HCT116 (cell line): Measurements from ENCODE around the gene GALNT6. TPM values are rescaled to one million over a fixed set of nuclear protein-coding genes. Genes with fewer than 3 reads are reported as not detected.

ENCODE experiments used
- ATAC-seq: fragments of 200-7000 bp; cut with Tn5 transposase; 2 replicates; pipeline ENCODE4 v1.9.1; 2020; ENCODE audit warnings: mild to moderate bottlenecking, moderate library complexity
- BruUV-seq: library from RNA; stranded (reverse); fragments of 400-500 nt; replicated peaks from 2 replicates; lab custom pipeline; 2021; lab: Mats Ljungman, UMichigan
- CTCF ChIA-PET: fragments of 300-600 bp; sonication (Branson Sonifier 250); formaldehyde crosslinking; loops from one replicate; lab custom pipeline; 2021; ENCODE audit warnings: antibody characterized with exemption; lab: Charles Lee
- POLR2A ChIA-PET: fragments of 300-600, 350-600 bp; sonication (Branson Sonifier 250); formaldehyde crosslinking; loops from one replicate; lab custom pipeline; 2021; ENCODE audit warnings: antibody characterized with exemption; lab: Charles Lee
- RAD21 ChIA-PET, 2 experiments: fragments of 300-600 bp; sonication (Branson Sonifier 250); formaldehyde crosslinking; loops; one replicate each; lab custom pipeline; 2023; ENCODE audit warnings: low total read pairs in 2 of 2; ENCODE audit not compliant: uncharacterized antibody in 2 of 2, unreplicated experiment in 2 of 2, low non-redundant PET in 1 of 2; lab: Charles Lee
- DNase-seq: peaks from one replicate; pipeline ENCODE4 v3.0.0-alpha.2; 2010; ENCODE audit warnings: low read depth, low spot score
- H2AFZ ChIP-seq: fragments of 200-600 bp; shearing (Covaris generic), sonication (generic); 2 replicates; pipeline ENCODE4 v1.6.1; 2017; ENCODE audit warnings: low read depth, mixed run types, mixed read lengths, antibody characterized with exemption, low read length; ENCODE audit not compliant: poor library complexity, severe bottlenecking
- H3K27ac ChIP-seq: 2 replicates; pipeline ENCODE4 v1.5.1; 2012; ENCODE audit warnings: low read depth, low read length
- H3K27me3 ChIP-seq: fragments of 200-600 bp; sonication (generic); 2 replicates; pipeline ENCODE4 v1.6.1; 2016; ENCODE audit warnings: mixed run types, low read length, mixed read lengths; ENCODE audit not compliant: insufficient read depth
- H3K36me3 ChIP-seq, 2 experiments: fragments of 200-500 bp in 1 of 2; fragments of 200-600 bp in 1 of 2; sonication (Bioruptor generic) in 1 of 2; sonication (generic) in 1 of 2; 2 replicates each; pipeline versions ENCODE4 v1.5.1 to v1.6.1; 2014 to 2016; ENCODE audit warnings: low read length in 2 of 2, inconsistent platforms in 1 of 2, mixed read lengths in 1 of 2, mixed run types in 1 of 2; ENCODE audit not compliant: insufficient read depth in 2 of 2, control insufficient read depth in 1 of 2
- H3K4me1 ChIP-seq, 2 experiments: fragments of 200-600 bp in 1 of 2; sonication (generic) in 1 of 2; 2 replicates each; pipeline versions ENCODE4 v1.5.1 to v1.6.1; 2012 to 2017; ENCODE audit warnings: low read length in 2 of 2, inconsistent platforms in 1 of 2, mild to moderate bottlenecking in 1 of 2, mixed read lengths in 1 of 2, mixed run types in 1 of 2, moderate library complexity in 1 of 2; ENCODE audit not compliant: insufficient read depth in 2 of 2, control insufficient read depth in 1 of 2
- H3K4me2 ChIP-seq: fragments of 200-600 bp; sonication (generic); 2 replicates; pipeline ENCODE4 v1.6.1; 2017; ENCODE audit warnings: mixed run types, low read length, mixed read lengths
- H3K4me3 ChIP-seq, 2 experiments: fragments of 200-600 bp in 1 of 2; sonication (generic) in 1 of 2; replicated peaks in 1 of 2; 2 replicates each; pipeline ENCODE4 v1.5.1; 2011 to 2016; ENCODE audit warnings: low read length in 2 of 2, control low read depth in 1 of 2, low read depth in 1 of 2, mild to moderate bottlenecking in 1 of 2, mixed read lengths in 1 of 2, mixed run types in 1 of 2
- H3K79me2 ChIP-seq: fragments of 200-600 bp; sonication (generic); 2 replicates; pipeline ENCODE4 v1.6.1; 2017; ENCODE audit warnings: mild to moderate bottlenecking, mixed run types, low read length, moderate library complexity, mixed read lengths; ENCODE audit not compliant: insufficient read depth
- H3K9ac ChIP-seq: fragments of 200-600 bp; sonication (generic); 2 replicates; pipeline ENCODE4 v1.6.1; 2016; ENCODE audit warnings: low read length, mixed read lengths
- H3K9me2 ChIP-seq: fragments of 200-600 bp; sonication (generic), shearing (Covaris generic); 2 replicates; pipeline ENCODE4 v1.6.1; 2017; ENCODE audit warnings: mixed run types, mild to moderate bottlenecking, moderate library complexity; ENCODE audit not compliant: insufficient read depth
- H3K9me3 ChIP-seq, 2 experiments: fragments of 200-500 bp in 1 of 2; fragments of 200-600 bp in 1 of 2; sonication (Bioruptor generic) in 1 of 2; sonication (generic) in 1 of 2; 2 replicates each; pipeline ENCODE4 v1.6.1; 2014 to 2017; ENCODE audit warnings: low read length in 2 of 2, mixed read lengths in 2 of 2, inconsistent platforms in 1 of 2, low read depth in 1 of 2, mild to moderate bottlenecking in 1 of 2, mixed run types in 1 of 2, moderate library complexity in 1 of 2; ENCODE audit not compliant: control insufficient read depth in 1 of 2, insufficient read depth in 1 of 2
- H4K20me1 ChIP-seq: fragments of 200-600 bp; sonication (generic), shearing (Covaris generic); 2 replicates; pipeline ENCODE4 v1.6.1; 2017; ENCODE audit warnings: mixed run types, mild to moderate bottlenecking, moderate library complexity; ENCODE audit not compliant: insufficient read depth
- ATF3 ChIP-seq: IDR thresholded peaks from 2 replicates; pipeline ENCODE4 v1.6.1; 2012
- CBX3 ChIP-seq: IDR thresholded peaks from 2 replicates; pipeline ENCODE4 v1.6.1; 2012; ENCODE audit warnings: low read depth
- CTCF ChIP-seq, 3 experiments: fragments of 200-600 bp in 1 of 3; sonication (generic) in 1 of 3; IDR thresholded peaks in 2 of 3; conservative IDR thresholded peaks in 1 of 3; 2 replicates each; pipeline ENCODE4 v1.5.1; 2012 to 2017; ENCODE audit warnings: low read depth in 2 of 3, low read length in 2 of 3, antibody characterized with exemption in 1 of 3, borderline replicate concordance in 1 of 3, control low read depth in 1 of 3, mild to moderate bottlenecking in 1 of 3, mixed read lengths in 1 of 3, mixed run types in 1 of 3, moderate library complexity in 1 of 3; ENCODE audit not compliant: insufficient read depth in 1 of 3
- EGR1 ChIP-seq: IDR thresholded peaks from 2 replicates; pipeline ENCODE4 v1.6.1; 2012; ENCODE audit warnings: low read depth
- EZH2 ChIP-seq: fragments of 200-600 bp; sonication (generic); IDR thresholded peaks from 2 replicates; pipeline ENCODE4 v1.6.1; 2017; ENCODE audit warnings: antibody characterized with exemption, mixed run types
- FOSL1 ChIP-seq: IDR thresholded peaks from 2 replicates; pipeline ENCODE4 v1.6.1; 2012; ENCODE audit warnings: low read depth
- JUND ChIP-seq: IDR thresholded peaks from 2 replicates; pipeline ENCODE4 v1.6.1; 2012
- POLR2A ChIP-seq: IDR thresholded peaks from 2 replicates; pipeline ENCODE4 v1.7.0; 2011; ENCODE audit warnings: borderline replicate concordance; ENCODE audit not compliant: insufficient read depth, insufficient read length; ENCODE audit errors: extremely low read depth
- POLR2AphosphoS5 ChIP-seq: IDR thresholded peaks from 2 replicates; pipeline ENCODE4 v1.6.1; 2011; ENCODE audit warnings: mild to moderate bottlenecking, low read depth, low read length, moderate library complexity
- SRF ChIP-seq: IDR thresholded peaks from 2 replicates; pipeline ENCODE4 v1.6.1; 2012; ENCODE audit warnings: low read depth
- TCF7L2 ChIP-seq: IDR thresholded peaks from 2 replicates; pipeline ENCODE4 v1.7.0; 2011; ENCODE audit warnings: borderline replicate concordance, inconsistent platforms; ENCODE audit not compliant: insufficient read depth, insufficient read length; ENCODE audit errors: extremely low read depth
- YY1 ChIP-seq: IDR thresholded peaks from 2 replicates; pipeline ENCODE4 v1.6.1; 2011; ENCODE audit warnings: low read length, low read depth, moderate library complexity, mild to moderate bottlenecking; ENCODE audit not compliant: insufficient replicate concordance; ENCODE audit errors: extremely low read depth
- ZBTB33 ChIP-seq: IDR thresholded peaks from 2 replicates; pipeline ENCODE4 v1.6.1; 2011; ENCODE audit warnings: mild to moderate bottlenecking, low read length, moderate library complexity; ENCODE audit not compliant: insufficient replicate concordance; ENCODE audit errors: extremely low read depth
- ZNF274 ChIP-seq: fragments of 200-500 bp; sonication (Bioruptor generic); IDR thresholded peaks from 2 replicates; pipeline ENCODE4 v1.6.1; 2014; ENCODE audit warnings: mild to moderate bottlenecking, low read depth, low read length, inconsistent platforms
- intact Hi-C: fragments of 100-400 bp; cut with micrococcal nuclease; formaldehyde crosslinking; loops from 2 replicates; pipeline ENCODE4 v1.10.0; 2022
- total RNA-seq: library from RNA; stranded (reverse); gene quantifications from one replicate; pipeline ENCODE4 v1.2.1, GENCODE V29; 2021; ENCODE audit not compliant: unreplicated experiment
- TF ChIP-seq, protein P1 (sequence below): IDR thresholded peaks from 2 replicates; pipeline ENCODE4 v1.6.1; 2012; ENCODE audit warnings: low read depth

Gene GALNT6
- total RNA-seq, 1 experiment from 2014 or later = 16.4 TPM

- H3K27ac ChIP-seq = no peak overlapping the region
- no peaks in the 10 kb centered on the region for H4K20me1 ChIP-seq
- H3K4me2 ChIP-seq = no peak overlapping the region
- TF ChIP-seq TCF7L2 (no peak), JUND (no peak), CBX3 (no peak), CTCF (IDR thresholded peaks at IDR 0.05 in 2 of 3, conservative IDR thresholded peaks at IDR 0.05 in 1 of 3; ENCODE audit: borderline replicate concordance in 1 of 3, insufficient read depth in 1 of 3, low read depth in 2 of 3, low read length in 2 of 3) (no peak), EZH2 (no peak), POLR2AphosphoS5 (no peak), ATF3 (no peak), EGR1 (no peak), FOSL1 (no peak), ZNF274 (no peak), YY1 (no peak), POLR2A (no peak), ZBTB33 (no peak), SRF (no peak)
- TF ChIP-seq, protein P1, sequence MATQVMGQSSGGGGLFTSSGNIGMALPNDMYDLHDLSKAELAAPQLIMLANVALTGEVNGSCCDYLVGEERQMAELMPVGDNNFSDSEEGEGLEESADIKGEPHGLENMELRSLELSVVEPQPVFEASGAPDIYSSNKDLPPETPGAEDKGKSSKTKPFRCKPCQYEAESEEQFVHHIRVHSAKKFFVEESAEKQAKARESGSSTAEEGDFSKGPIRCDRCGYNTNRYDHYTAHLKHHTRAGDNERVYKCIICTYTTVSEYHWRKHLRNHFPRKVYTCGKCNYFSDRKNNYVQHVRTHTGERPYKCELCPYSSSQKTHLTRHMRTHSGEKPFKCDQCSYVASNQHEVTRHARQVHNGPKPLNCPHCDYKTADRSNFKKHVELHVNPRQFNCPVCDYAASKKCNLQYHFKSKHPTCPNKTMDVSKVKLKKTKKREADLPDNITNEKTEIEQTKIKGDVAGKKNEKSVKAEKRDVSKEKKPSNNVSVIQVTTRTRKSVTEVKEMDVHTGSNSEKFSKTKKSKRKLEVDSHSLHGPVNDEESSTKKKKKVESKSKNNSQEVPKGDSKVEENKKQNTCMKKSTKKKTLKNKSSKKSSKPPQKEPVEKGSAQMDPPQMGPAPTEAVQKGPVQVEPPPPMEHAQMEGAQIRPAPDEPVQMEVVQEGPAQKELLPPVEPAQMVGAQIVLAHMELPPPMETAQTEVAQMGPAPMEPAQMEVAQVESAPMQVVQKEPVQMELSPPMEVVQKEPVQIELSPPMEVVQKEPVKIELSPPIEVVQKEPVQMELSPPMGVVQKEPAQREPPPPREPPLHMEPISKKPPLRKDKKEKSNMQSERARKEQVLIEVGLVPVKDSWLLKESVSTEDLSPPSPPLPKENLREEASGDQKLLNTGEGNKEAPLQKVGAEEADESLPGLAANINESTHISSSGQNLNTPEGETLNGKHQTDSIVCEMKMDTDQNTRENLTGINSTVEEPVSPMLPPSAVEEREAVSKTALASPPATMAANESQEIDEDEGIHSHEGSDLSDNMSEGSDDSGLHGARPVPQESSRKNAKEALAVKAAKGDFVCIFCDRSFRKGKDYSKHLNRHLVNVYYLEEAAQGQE = no peak
- TF ChIP-seq, all 23 proteins: peak for 0
- ATAC-seq (no peak), DNase-seq (no peak)
- intact Hi-C loops = no loop called here
- no peak overlapping the region for H3K4me3 ChIP-seq
- ChIA-PET POLR2A (no interaction called here), CTCF (no interaction called here), RAD21 (no interaction called here)
- H3K79me2 ChIP-seq = no peaks in the 10 kb centered on the region
- no peaks in the 10 kb centered on the region; the same call in 1 of the 2 replicates for H3K27me3 ChIP-seq
- H3K36me3 ChIP-seq = no peaks in the 10 kb centered on the region
- no peak overlapping the region for H3K9ac ChIP-seq
- BruUV-seq = no TSS peak
- no peaks in the 10 kb centered on the region for H3K9me2 ChIP-seq
- H3K9me3 ChIP-seq = no peaks in the 10 kb centered on the region
- no peak overlapping the region for H2AFZ ChIP-seq
- no peaks in the 10 kb centered on the region for H3K4me1 ChIP-seq
These were observed 12.5 kb upstream of the GALNT6 start for GRCh38 chr12:51403681-51404136.
